Mesothelial cell of epicardium (in vitro differentiated cells): Measurements from ENCODE around the gene PGBD5. TPM values are rescaled to one million over a fixed set of nuclear protein-coding genes. Genes with fewer than 3 reads are reported as not detected.

Experiments used
- DNase-seq, 2 experiments: peaks; one replicate each; pipeline ENCODE4 v3.0.0; 2021; ENCODE audit warnings: low spot score in 2 of 2; ENCODE audit not compliant: unreplicated experiment in 2 of 2
- H3K27ac Mint-ChIP-seq: 2 replicates; pipeline ENCODE4 v1.8.0; 2021; ENCODE audit warnings: mixed read lengths
- H3K27me3 Mint-ChIP-seq: 2 replicates; pipeline ENCODE4 v1.8.0; 2021; ENCODE audit warnings: low read depth, mixed read lengths
- H3K36me3 Mint-ChIP-seq: 2 replicates; pipeline ENCODE4 v1.8.0; 2021; ENCODE audit warnings: mixed read lengths
- H3K4me1 Mint-ChIP-seq: 2 replicates; pipeline ENCODE4 v1.8.0; 2021; ENCODE audit warnings: mixed read lengths
- H3K4me3 Mint-ChIP-seq: 2 replicates; pipeline ENCODE4 v1.8.0; 2021; ENCODE audit warnings: mild to moderate bottlenecking, moderate library complexity, mixed read lengths
- H3K9me3 Mint-ChIP-seq: 2 replicates; pipeline ENCODE4 v1.8.0; 2021; ENCODE audit warnings: mixed read lengths
- total RNA-seq: library from RNA; stranded (reverse); gene quantifications from 3 replicates; pipeline ENCODE4 v1.2.1, GENCODE V29; 2021
- TF ChIP-seq, protein P1 (sequence below): fragments of 200-600 bp; sonication (generic); IDR thresholded peaks from one replicate; pipeline ENCODE4 v1.5.0; 2021; ENCODE audit warnings: antibody characterized with exemption; ENCODE audit not compliant: unreplicated experiment

The PGBD5 gene
- total RNA-seq, 1 donor from 2014 or later = 0.94 TPM

DNA sequence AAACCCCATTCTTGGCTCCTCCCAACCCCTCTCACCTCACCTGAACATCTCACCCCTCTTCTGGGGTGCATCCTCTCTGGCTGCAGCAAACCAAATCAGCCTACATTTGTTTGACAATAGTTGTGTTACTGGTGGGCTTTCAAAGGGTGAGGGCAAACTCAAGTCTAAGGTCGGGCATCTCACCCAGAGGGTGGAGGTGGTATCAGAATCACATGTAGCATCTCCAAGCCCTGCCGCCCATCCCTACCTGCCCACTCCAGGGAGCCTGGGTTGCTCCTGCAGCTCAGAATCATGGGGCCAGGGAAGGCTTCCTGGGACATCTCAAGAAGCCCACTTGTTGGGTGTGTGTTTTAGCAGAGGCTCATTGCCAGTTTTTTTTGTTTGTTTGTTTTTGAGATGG is 35.8 kb downstream of the PGBD5 start:
- Mint-ChIP-seq H3K27me3 (peaks cover 30% of the 10 kb centered on the region), H3K4me1 (no peaks in the 10 kb centered on the region), H3K4me3 (no peak overlapping the region), H3K27ac (no peak overlapping the region), H3K36me3 (no peaks in the 10 kb centered on the region), H3K9me3 (peaks cover 4% of the 10 kb centered on the region)
- TF ChIP-seq, protein P1, sequence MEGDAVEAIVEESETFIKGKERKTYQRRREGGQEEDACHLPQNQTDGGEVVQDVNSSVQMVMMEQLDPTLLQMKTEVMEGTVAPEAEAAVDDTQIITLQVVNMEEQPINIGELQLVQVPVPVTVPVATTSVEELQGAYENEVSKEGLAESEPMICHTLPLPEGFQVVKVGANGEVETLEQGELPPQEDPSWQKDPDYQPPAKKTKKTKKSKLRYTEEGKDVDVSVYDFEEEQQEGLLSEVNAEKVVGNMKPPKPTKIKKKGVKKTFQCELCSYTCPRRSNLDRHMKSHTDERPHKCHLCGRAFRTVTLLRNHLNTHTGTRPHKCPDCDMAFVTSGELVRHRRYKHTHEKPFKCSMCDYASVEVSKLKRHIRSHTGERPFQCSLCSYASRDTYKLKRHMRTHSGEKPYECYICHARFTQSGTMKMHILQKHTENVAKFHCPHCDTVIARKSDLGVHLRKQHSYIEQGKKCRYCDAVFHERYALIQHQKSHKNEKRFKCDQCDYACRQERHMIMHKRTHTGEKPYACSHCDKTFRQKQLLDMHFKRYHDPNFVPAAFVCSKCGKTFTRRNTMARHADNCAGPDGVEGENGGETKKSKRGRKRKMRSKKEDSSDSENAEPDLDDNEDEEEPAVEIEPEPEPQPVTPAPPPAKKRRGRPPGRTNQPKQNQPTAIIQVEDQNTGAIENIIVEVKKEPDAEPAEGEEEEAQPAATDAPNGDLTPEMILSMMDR = no peak
- DNase-seq = no peak

DNA sequence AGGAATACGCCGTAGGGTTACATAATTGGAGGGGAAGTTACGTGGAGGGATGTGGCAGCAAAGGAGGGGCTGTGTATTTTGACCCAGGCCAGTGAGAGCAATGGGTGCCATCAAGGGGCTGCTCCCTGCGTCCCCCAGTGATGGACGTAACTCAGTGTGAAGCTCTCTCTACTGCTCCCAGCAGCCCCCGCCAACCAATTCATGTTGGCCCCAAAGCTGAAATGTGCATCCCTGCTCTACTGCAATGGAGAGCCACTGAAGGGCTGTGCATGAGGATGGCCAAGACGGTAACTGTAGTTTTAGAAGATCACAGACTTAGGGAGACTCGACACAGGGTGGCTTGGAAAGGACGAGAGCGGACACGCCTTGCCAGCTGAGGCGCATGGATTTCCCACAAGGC is 38.3 kb downstream of the PGBD5 start:
- DNase-seq = no peak
- Mint-ChIP-seq H3K4me3 (no peak overlapping the region), H3K9me3 (no peaks in the 10 kb centered on the region), H3K27me3 (peaks cover 24% of the 10 kb centered on the region), H3K36me3 (no peaks in the 10 kb centered on the region), H3K27ac (no peak overlapping the region), H3K4me1 (no peaks in the 10 kb centered on the region)
- TF ChIP-seq, protein P1 = no peak

- Mint-ChIP-seq H3K4me3 (no peak overlapping the region), H3K27ac (no peak overlapping the region), H3K36me3 (no peaks in the 10 kb centered on the region), H3K27me3 (peaks cover 18% of the 10 kb centered on the region), H3K4me1 (no peaks in the 10 kb centered on the region), H3K9me3 (no peaks in the 10 kb centered on the region)
- TF ChIP-seq, protein P1 = no peak
- DNase-seq = no peak
These were observed 38.8 kb downstream of the PGBD5 start for GRCh38 chr1:230387296-230387695.

GRCh38 chr1:230386637-230387262 is 39.4 kb downstream of the PGBD5 start:
- H3K4me3 Mint-ChIP-seq = no peak overlapping the region
- TF ChIP-seq, protein P1 = no peak
- DNase-seq = no peak
- no peaks in the 10 kb centered on the region for H3K9me3 Mint-ChIP-seq
- peaks cover 14% of the 10 kb centered on the region for H3K27me3 Mint-ChIP-seq
- no peak overlapping the region for H3K27ac Mint-ChIP-seq
- peaks cover 5% of the 10 kb centered on the region for H3K4me1 Mint-ChIP-seq
- no peaks in the 10 kb centered on the region for H3K36me3 Mint-ChIP-seq

DNA sequence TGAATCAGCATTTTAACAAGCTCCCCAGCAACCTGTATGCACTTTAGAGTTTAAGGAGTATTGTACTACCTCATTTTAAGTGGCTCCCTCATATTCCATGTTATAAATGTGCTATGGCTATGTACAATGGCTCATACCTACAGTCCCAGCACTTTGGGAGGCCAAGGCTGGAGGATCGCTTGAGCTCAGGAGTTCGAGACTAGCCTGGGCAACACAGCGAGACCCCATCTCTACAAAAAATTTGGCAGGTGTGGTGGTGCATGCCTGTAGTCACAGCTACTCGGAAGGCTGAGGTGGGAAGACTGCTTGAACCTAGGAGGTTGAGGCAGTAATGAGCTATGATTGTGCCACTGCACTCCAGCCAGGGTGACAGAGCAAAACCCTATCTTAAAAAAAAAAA is 40.2 kb downstream of the PGBD5 start:
- H3K36me3 Mint-ChIP-seq = no peaks in the 10 kb centered on the region
- no peak for DNase-seq

More for the DNA sequence above, 40.2 kb downstream of the PGBD5 start:
- Mint-ChIP-seq H3K4me3 (no peak overlapping the region), H3K9me3 (no peaks in the 10 kb centered on the region), H3K27me3 (peaks cover 9% of the 10 kb centered on the region), H3K4me1 (peaks cover 7% of the 10 kb centered on the region), H3K27ac (no peak overlapping the region)
- TF ChIP-seq, protein P1 = no peak
